Loucy (cell line): ENCODE data around the gene IL1R2.

Experiments used
- H2AFZ ChIP-seq: fragments of 200-600 bp; sonication (generic); 2 replicates; pipeline ENCODE4 v1.6.0; 2016; ENCODE audit warnings: antibody characterized with exemption, mild to moderate bottlenecking, low read length, moderate library complexity
- H3F3A ChIP-seq: fragments of 200-600 bp; 2 replicates; pipeline ENCODE4 v1.6.0; 2016; ENCODE audit warnings: antibody characterized with exemption, low read depth, mild to moderate bottlenecking
- H3K27me3 ChIP-seq: fragments of 200-600 bp; sonication (generic); 2 replicates; pipeline ENCODE4 v1.6.1; 2014; ENCODE audit warnings: low read length, mild to moderate bottlenecking; ENCODE audit not compliant: insufficient read depth, poor library complexity, severe bottlenecking
- H3K36me3 ChIP-seq: fragments of 200-600 bp; sonication (generic); 2 replicates; pipeline ENCODE4 v1.6.1; 2016; ENCODE audit warnings: low read length; ENCODE audit not compliant: insufficient read depth
- H3K4me1 ChIP-seq: fragments of 200-600 bp; sonication (generic); 2 replicates; pipeline ENCODE4 v1.5.1; 2014; ENCODE audit warnings: low read length, mild to moderate bottlenecking; ENCODE audit not compliant: insufficient read depth, poor library complexity, severe bottlenecking
- H3K4me2 ChIP-seq: fragments of 200-600 bp; sonication (generic); 2 replicates; pipeline ENCODE4 v1.6.0; 2014; ENCODE audit warnings: antibody characterized with exemption, low read length, low read depth, mild to moderate bottlenecking; ENCODE audit not compliant: poor library complexity, severe bottlenecking
- H3K4me3 ChIP-seq: fragments of 200-600 bp; sonication (generic); 2 replicates; pipeline ENCODE4 v1.5.1; 2014; ENCODE audit warnings: low read length, mild to moderate bottlenecking, mixed read lengths; ENCODE audit not compliant: poor library complexity, severe bottlenecking
- H3K79me2 ChIP-seq: fragments of 200-600 bp; sonication (generic); 2 replicates; pipeline ENCODE4 v1.6.1; 2014; ENCODE audit warnings: low read length; ENCODE audit not compliant: insufficient read depth
- H3K9ac ChIP-seq: fragments of 200-600 bp; sonication (generic); 2 replicates; pipeline ENCODE4 v1.6.0; 2014; ENCODE audit warnings: mild to moderate bottlenecking, low read depth, low read length, moderate library complexity; ENCODE audit not compliant: poor library complexity, severe bottlenecking
- H3K9me2 ChIP-seq: fragments of 200-600 bp; sonication (generic); replicated peaks from 2 replicates; pipeline ENCODE4 v1.6.1; 2016; ENCODE audit warnings: low read depth, low read length, mixed read lengths
- H3K9me3 ChIP-seq: fragments of 200-600 bp; sonication (generic); 2 replicates; pipeline ENCODE4 v1.6.1; 2014; ENCODE audit warnings: mild to moderate bottlenecking, antibody characterized with exemption, low read length, low read depth; ENCODE audit not compliant: insufficient read depth
- H4K20me1 ChIP-seq: fragments of 200-600 bp; sonication (generic); 2 replicates; pipeline ENCODE4 v1.6.0; 2014; ENCODE audit warnings: antibody characterized with exemption, low read length, mild to moderate bottlenecking; ENCODE audit not compliant: insufficient read depth, poor library complexity, severe bottlenecking
- EZH2phosphoT487 ChIP-seq: fragments of 200-600 bp; IDR thresholded peaks from 2 replicates; pipeline ENCODE4 v1.6.1; 2018; ENCODE audit warnings: antibody characterized with exemption, mild to moderate bottlenecking, moderate library complexity, borderline replicate concordance
- TF ChIP-seq, protein P1 (sequence below): fragments of 200-600 bp; sonication (generic); conservative IDR thresholded peaks from 2 replicates; pipeline ENCODE4 v1.5.1; 2014; ENCODE audit warnings: mild to moderate bottlenecking, antibody characterized with exemption, low read length

IL1R2 gene

DNA sequence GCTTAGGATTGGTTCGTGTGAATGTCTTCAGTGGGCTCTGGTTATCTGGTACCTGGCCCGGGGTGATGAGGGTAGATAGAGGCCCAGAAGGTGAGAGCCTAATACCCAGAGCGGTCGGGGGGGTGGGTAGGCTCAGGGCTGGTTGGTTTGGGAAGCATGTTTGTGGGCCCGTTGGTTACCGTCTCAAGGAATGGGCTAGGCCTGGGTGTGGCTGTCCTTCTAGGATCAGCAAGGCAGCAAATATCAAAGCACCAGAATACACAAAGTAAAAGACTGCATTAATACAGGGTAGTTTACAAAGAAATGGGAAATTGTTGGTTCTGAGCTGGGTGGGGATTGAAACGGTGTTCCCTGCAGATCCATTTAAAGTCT, 6.0 kb upstream of the IL1R2 start:
- TF ChIP-seq, protein P1, sequence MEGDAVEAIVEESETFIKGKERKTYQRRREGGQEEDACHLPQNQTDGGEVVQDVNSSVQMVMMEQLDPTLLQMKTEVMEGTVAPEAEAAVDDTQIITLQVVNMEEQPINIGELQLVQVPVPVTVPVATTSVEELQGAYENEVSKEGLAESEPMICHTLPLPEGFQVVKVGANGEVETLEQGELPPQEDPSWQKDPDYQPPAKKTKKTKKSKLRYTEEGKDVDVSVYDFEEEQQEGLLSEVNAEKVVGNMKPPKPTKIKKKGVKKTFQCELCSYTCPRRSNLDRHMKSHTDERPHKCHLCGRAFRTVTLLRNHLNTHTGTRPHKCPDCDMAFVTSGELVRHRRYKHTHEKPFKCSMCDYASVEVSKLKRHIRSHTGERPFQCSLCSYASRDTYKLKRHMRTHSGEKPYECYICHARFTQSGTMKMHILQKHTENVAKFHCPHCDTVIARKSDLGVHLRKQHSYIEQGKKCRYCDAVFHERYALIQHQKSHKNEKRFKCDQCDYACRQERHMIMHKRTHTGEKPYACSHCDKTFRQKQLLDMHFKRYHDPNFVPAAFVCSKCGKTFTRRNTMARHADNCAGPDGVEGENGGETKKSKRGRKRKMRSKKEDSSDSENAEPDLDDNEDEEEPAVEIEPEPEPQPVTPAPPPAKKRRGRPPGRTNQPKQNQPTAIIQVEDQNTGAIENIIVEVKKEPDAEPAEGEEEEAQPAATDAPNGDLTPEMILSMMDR = no peak
- TF ChIP-seq EZH2phosphoT487 = no peak
- Histone ChIP-seq H4K20me1 (no peaks in the 10 kb centered on the region), H3K4me3 (no peak overlapping the region), H3K4me1 (peaks cover 2% of the 10 kb centered on the region), H3K79me2 (no peaks in the 10 kb centered on the region), H3K27me3 (no peaks in the 10 kb centered on the region), H3F3A (no peaks in the 10 kb centered on the region), H3K9me3 (no peaks in the 10 kb centered on the region), H3K36me3 (no peaks in the 10 kb centered on the region), H3K4me2 (no peak overlapping the region), H2AFZ (no peak overlapping the region), H3K9ac (no peak overlapping the region), H3K9me2 (no peaks in the 10 kb centered on the region)

- TF ChIP-seq, protein P1 = no peak
- no peak for TF ChIP-seq EZH2phosphoT487
- Histone ChIP-seq H3K27me3 (no peaks in the 10 kb centered on the region), H4K20me1 (no peaks in the 10 kb centered on the region), H3K9ac (no peak overlapping the region), H3K79me2 (no peaks in the 10 kb centered on the region), H3K4me1 (peaks cover 2% of the 10 kb centered on the region), H3K9me3 (no peaks in the 10 kb centered on the region), H3K9me2 (no peaks in the 10 kb centered on the region), H2AFZ (no peak overlapping the region), H3K4me3 (no peak overlapping the region), H3F3A (no peaks in the 10 kb centered on the region), H3K4me2 (no peak overlapping the region), H3K36me3 (no peaks in the 10 kb centered on the region)
Measured at GRCh38 chr2:101986376-101986775, 5.4 kb upstream of the IL1R2 start.

DNA sequence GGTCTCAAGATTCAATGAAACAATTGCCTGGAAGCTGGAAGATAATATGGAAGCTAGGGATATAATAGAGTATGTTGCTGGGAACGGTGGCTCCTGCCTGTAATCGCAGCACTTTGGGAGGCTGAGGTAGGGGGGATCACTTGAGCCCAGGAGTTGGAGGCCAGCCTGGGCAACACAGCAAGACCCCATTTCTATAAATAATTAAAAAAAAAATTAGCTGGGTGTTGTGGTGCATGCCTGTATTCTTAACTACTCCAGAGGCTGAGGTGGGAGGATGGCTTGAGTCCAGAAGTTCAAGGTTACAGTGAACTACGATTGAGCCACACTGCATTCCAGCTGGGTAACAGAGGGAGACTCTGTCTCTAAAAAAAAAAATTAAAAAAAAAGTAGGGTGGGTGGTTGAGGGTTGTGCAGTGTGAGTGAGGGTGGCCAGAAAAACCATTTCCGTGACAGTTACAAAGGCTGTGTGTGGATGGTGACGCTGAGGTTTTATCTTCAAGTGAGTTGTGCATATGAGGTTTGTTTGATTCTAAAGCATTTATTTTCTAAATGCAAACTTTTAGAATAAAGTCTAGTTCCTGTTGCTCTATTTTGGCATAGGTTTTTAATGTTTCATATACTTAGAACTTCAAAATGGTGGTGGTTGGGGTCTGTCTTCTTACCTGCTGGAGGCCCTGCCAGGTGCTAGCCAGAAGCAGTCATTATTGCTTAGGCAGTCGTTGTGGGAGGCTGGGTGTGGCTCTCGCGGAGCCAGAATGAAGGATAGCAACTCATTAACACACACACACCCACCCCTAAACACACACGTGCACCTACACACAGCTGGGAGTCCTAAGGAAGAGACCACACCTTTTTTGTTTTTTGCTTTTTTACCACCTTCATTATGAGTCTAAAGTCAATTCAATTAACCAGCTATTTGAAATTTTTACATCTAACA, 4.7 kb upstream of the IL1R2 start:
- no peaks in the 10 kb centered on the region for H3F3A ChIP-seq
- TF ChIP-seq, protein P1 = no peak
- no peak for TF ChIP-seq EZH2phosphoT487
- H3K9me2 ChIP-seq = no peaks in the 10 kb centered on the region
- H3K9ac ChIP-seq = no peak overlapping the region
- no peaks in the 10 kb centered on the region for H3K9me3 ChIP-seq
- no peak overlapping the region for H3K4me3 ChIP-seq
- no peaks in the 10 kb centered on the region for H3K27me3 ChIP-seq
- no peaks in the 10 kb centered on the region for H4K20me1 ChIP-seq
- H3K79me2 ChIP-seq = no peaks in the 10 kb centered on the region
- H3K4me2 ChIP-seq = no peak overlapping the region
- H3K4me1 ChIP-seq = peaks cover 2% of the 10 kb centered on the region
- H2AFZ ChIP-seq = no peak overlapping the region
- H3K36me3 ChIP-seq = no peaks in the 10 kb centered on the region
